Ascending aorta (tissue), 2 donors: Measurements from ENCODE around the gene POLL. TPM values are rescaled to one million over a fixed set of nuclear protein-coding genes. Genes with fewer than 3 reads are reported as not detected.

ENCODE experiments used
- DNase-seq, 2 donors: peaks; one replicate each; pipeline ENCODE4 v3.0.0-alpha.2; 2019; ENCODE audit warnings: low spot score in 2 of 2
- H3K27ac ChIP-seq, 2 donors: fragments of 200-600 bp; sonication (generic); one replicate each; pipeline ENCODE4 v1.5.1; 2016 to 2017; ENCODE audit warnings: mild to moderate bottlenecking in 1 of 2
- H3K27me3 ChIP-seq: fragments of 200-600 bp; sonication (generic); one replicate; pipeline ENCODE4 v1.5.1; 2017
- H3K36me3 ChIP-seq, 2 donors: fragments of 200-600 bp; sonication (generic); one replicate each; pipeline ENCODE4 v1.5.1; 2016
- H3K4me1 ChIP-seq, 2 donors: fragments of 200-600 bp; sonication (generic); one replicate each; pipeline ENCODE4 v1.5.1; 2016 to 2017; ENCODE audit warnings: mild to moderate bottlenecking in 1 of 2
- H3K4me3 ChIP-seq, 2 donors: fragments of 200-600 bp; sonication (generic); one replicate each; pipeline ENCODE4 v1.5.1; 2016 to 2017; ENCODE audit warnings: mild to moderate bottlenecking in 1 of 2
- H3K9me3 ChIP-seq, 2 donors: fragments of 200-600 bp; sonication (generic); one replicate each; pipeline ENCODE4 v1.5.1; 2016
- intact Hi-C: fragments of 100-400 bp; cut with DNase I; formaldehyde crosslinking; loops from one replicate; pipeline ENCODE4 v1.15.1; 2023
- total RNA-seq: library from RNA; depleted of rRNA; stranded (reverse); fragments of >200 nt; gene quantifications from one replicate; pipeline ENCODE4 v1.1.0, GENCODE V29; 2016
- TF ChIP-seq, protein P1 (sequence below), 3 experiments: fragments of 200-600 bp in 2 of 3; fragments of 450-650 bp in 1 of 3; sonication (generic) in 2 of 3; IDR thresholded peaks; one replicate each; pipeline ENCODE4 v1.5.1; 2016 to 2019; ENCODE audit warnings: antibody characterized with exemption in 3 of 3, mild to moderate bottlenecking in 1 of 3, moderate library complexity in 1 of 3

POLL gene
- total RNA-seq, 1 donor from 2014 or later, result 17.1 TPM

DNA sequence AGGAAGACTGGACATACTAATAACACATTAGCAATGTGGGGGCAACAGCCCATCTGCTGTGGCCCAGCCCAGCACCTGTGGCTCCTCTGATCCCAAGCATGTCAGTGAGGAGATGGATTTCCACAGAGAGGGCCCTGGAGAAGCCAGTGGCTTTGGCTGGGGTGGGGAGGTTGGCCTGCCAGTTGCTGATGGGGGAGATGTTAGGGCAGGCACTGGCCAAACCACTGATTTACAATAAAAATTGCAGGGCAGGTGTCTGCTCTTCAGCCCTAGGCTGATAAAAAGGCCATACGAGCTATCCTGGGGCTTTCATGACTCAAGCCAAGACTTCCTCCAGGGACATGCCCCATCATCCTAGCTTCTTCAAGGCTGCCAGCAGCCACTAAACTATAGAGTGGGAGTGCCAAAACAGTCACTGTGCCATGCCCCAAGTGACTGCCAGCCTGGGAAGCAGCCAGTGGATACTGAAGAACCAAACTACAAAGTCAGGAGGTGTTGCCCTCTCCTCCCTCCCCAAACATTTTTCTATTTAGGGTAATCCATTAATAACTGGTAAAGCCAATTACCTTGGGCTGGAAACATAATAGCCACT lies 37.9 kb upstream of the POLL start:
- H3K27ac ChIP-seq, result no peak overlapping the region
- TF ChIP-seq, protein P1, sequence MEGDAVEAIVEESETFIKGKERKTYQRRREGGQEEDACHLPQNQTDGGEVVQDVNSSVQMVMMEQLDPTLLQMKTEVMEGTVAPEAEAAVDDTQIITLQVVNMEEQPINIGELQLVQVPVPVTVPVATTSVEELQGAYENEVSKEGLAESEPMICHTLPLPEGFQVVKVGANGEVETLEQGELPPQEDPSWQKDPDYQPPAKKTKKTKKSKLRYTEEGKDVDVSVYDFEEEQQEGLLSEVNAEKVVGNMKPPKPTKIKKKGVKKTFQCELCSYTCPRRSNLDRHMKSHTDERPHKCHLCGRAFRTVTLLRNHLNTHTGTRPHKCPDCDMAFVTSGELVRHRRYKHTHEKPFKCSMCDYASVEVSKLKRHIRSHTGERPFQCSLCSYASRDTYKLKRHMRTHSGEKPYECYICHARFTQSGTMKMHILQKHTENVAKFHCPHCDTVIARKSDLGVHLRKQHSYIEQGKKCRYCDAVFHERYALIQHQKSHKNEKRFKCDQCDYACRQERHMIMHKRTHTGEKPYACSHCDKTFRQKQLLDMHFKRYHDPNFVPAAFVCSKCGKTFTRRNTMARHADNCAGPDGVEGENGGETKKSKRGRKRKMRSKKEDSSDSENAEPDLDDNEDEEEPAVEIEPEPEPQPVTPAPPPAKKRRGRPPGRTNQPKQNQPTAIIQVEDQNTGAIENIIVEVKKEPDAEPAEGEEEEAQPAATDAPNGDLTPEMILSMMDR (IDR thresholded peaks at IDR 0.05), result no peak
- no peak for DNase-seq
- H3K27me3 ChIP-seq, result no peaks in the 10 kb centered on the region
- H3K4me3 ChIP-seq, result no peak overlapping the region
- no peaks in the 10 kb centered on the region for H3K4me1 ChIP-seq
- H3K36me3 ChIP-seq, result peaks cover 10 to 49% of the 10 kb centered on the region in 2 donors
- intact Hi-C loops, result no loop called here
- no peaks in the 10 kb centered on the region for H3K9me3 ChIP-seq

DNA sequence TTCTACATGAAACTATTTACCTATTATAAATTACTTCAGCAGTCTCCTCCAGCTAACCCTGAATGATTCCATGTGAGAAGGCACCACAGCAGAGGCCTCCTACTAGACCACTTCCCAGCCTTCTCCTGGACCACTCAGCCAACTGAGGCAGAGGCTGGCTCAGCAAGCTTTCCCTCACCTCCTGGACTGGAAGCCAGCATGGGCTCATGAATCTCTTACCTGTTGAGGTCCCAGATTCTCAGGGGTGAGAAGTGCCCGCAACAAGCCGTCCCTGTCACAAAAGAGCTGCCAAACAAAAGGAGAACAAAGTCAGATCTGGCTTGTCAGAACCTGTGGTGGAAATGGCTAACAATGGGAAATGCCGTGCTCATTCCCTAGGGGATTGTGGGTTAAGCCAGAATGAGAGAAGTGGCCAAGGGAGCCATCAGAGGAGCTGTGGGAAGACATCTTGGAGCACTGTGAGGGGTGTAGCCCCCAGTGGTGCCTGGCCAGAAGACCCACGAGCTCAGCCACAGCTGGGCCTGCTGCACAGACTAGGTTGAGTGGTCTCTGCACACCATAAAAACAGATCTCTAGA lies 36.6 kb upstream of the POLL start:
- Histone ChIP-seq H3K36me3 (peaks cover 10 to 47% of the 10 kb centered on the region in 2 donors), H3K9me3 (no peaks in the 10 kb centered on the region), H3K27me3 (no peaks in the 10 kb centered on the region), H3K27ac (no peak overlapping the region), H3K4me3 (no peak overlapping the region), H3K4me1 (no peaks in the 10 kb centered on the region)
- intact Hi-C loops, result no loop called here
- DNase-seq, result no peak
- TF ChIP-seq, protein P1 (IDR thresholded peaks at IDR 0.05), result no peak

DNA sequence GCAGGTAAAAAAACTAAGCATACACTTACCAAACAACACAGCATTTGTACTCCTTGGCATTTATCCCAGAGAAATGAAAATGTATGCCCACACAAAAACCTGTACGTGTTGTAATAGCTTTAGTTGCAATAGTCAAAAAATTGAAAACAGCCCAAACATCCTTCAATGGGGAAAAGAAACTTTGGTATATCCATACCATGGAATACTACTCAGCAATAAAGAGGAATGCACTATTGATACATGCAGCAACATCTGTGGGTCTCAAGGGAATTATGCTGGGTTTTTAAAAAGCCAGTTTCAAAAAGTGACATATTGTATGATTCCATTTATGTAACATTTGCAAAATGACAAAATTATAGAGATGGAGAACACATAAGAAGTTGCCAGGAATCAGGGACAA lies 35.5 kb upstream of the POLL start:
- no peaks in the 10 kb centered on the region for H3K9me3 ChIP-seq
- H3K27ac ChIP-seq, result no peak overlapping the region
- no peaks in the 10 kb centered on the region for H3K27me3 ChIP-seq
- no peaks in the 10 kb centered on the region for H3K4me1 ChIP-seq
- intact Hi-C loops, result no loop called here
- H3K4me3 ChIP-seq, result no peak overlapping the region
- no peak for DNase-seq
- H3K36me3 ChIP-seq, result peaks cover 10 to 51% of the 10 kb centered on the region in 2 donors
- TF ChIP-seq, protein P1 (IDR thresholded peaks at IDR 0.05), result no peak

DNA sequence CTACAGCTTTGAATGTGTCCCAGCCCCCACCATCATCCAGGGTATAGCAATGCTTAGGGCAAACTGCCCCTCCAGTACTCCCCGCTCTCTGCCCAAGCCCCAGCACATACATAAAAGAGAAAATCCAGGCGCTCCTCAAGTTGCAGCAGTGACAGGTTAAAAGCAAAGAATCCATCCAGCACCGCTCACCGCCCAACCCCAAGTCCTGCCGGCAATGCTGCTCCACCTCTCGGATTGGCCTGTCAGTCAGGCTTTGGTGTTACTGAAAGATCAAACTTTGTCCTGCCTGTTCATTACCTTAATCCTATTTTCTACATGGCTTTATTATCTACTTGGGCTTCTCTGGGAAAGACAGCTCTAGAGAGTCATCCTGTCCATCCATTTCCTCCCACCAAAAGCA lies 31.9 kb upstream of the POLL start:
- Histone ChIP-seq H3K36me3 (peaks cover 19 to 65% of the 10 kb centered on the region in 2 donors), H3K9me3 (no peaks in the 10 kb centered on the region), H3K27ac (no peak overlapping the region), H3K4me1 (no peaks in the 10 kb centered on the region), H3K4me3 (no peak overlapping the region), H3K27me3 (no peaks in the 10 kb centered on the region)
- TF ChIP-seq, protein P1 (IDR thresholded peaks at IDR 0.05), result no peak
- no peak for DNase-seq
- intact Hi-C loops, result no loop called here

DNA sequence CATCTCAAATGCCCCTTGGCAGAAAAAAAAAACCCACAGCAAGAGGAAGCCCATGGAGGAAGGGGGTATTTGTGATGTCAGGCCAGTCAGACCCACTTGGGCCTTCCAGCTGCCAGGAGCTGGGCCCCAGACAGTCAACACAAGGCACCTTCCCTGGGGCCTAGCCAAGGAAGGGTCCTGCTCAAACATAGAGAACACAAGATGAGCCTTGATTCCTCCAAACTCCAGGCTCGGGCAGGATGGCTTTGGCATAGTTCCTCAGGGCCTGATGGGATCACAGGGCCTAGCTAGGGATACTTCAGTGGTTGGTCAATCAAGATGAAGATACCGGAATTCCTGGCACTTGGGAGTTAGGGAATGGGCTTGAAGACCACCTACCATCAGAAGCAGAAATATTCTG lies 30.8 kb upstream of the POLL start:
- H3K36me3 ChIP-seq, result peaks cover 13 to 58% of the 10 kb centered on the region in 2 donors
- H3K27ac ChIP-seq, result no peak overlapping the region
- H3K4me3 ChIP-seq, result no peak overlapping the region
- no peaks in the 10 kb centered on the region for H3K27me3 ChIP-seq
- no peak for DNase-seq
- no peaks in the 10 kb centered on the region for H3K4me1 ChIP-seq
- TF ChIP-seq, protein P1 (IDR thresholded peaks at IDR 0.05), result no peak
- intact Hi-C loops, result no loop called here
- H3K9me3 ChIP-seq, result no peaks in the 10 kb centered on the region
